Activated CD4-positive, alpha-beta T cell treated with anti-CD3 and anti-CD28 coated beads, Interleukin-10, Interleukin-2, amounts not matched to agents 100 ng/mL and 50 ng/mL, durations not matched to agents 16 hours and 8 hours (primary cell): ENCODE data around the gene STEAP4.
A peak's percentile ranks its signal among the peaks of the same experiment; 100 is the strongest.
"Not testable (repeated sequence)": the region's sequence is repeated elsewhere in the genome, so short reads cannot be mapped to it uniquely, and the experiment has no call there.

Experiments
- DNase-seq: peaks from one replicate; pipeline ENCODE4 v3.0.0-alpha.2; 2020

STEAP4 gene

GRCh38 chr7:88267421-88267820 is 39.3 kb downstream of the STEAP4 start:
- no peak for DNase-seq

GRCh38 chr7:88264987-88265386 is 41.7 kb downstream of the STEAP4 start:
- not testable (repeated sequence) for DNase-seq

- no peak for DNase-seq
These were observed 44.1 kb downstream of the STEAP4 start for GRCh38 chr7:88262562-88262961.

GRCh38 chr7:88260719-88261118 is 46.0 kb downstream of the STEAP4 start:
- DNase-seq, result no peak

GRCh38 chr7:88259656-88260380 is 46.9 kb downstream of the STEAP4 start:
- DNase-seq, result no peak

- not testable (repeated sequence) for DNase-seq
These were observed 48.4 kb downstream of the STEAP4 start for GRCh38 chr7:88258296-88258695.

GRCh38 chr7:88256906-88257305 is 49.8 kb downstream of the STEAP4 start:
- no peak for DNase-seq

- no peak for DNase-seq
These were observed 51.8 kb downstream of the STEAP4 start for GRCh38 chr7:88254721-88255424.

- no peak for DNase-seq
These were observed 53.1 kb downstream of the STEAP4 start for GRCh38 chr7:88253640-88254039.

- no peak for DNase-seq
These were observed 62.4 kb downstream of the STEAP4 start for GRCh38 chr7:88244258-88244657.

- peak; percentile 9 for DNase-seq
These were observed 63.3 kb downstream of the STEAP4 start for GRCh38 chr7:88243345-88243909.

- DNase-seq, result no peak
These were observed 66.8 kb downstream of the STEAP4 start for GRCh38 chr7:88239852-88240251.

- DNase-seq, result no peak
These were observed 72.9 kb downstream of the STEAP4 start for GRCh38 chr7:88233828-88234227.

- DNase-seq, result no peak
These were observed 76.0 kb downstream of the STEAP4 start for GRCh38 chr7:88230646-88231045.

GRCh38 chr7:88229302-88229995 is 77.2 kb downstream of the STEAP4 start:
- no peak for DNase-seq

GRCh38 chr7:88226886-88227516 is 79.7 kb downstream of the STEAP4 start:
- no peak for DNase-seq

- DNase-seq, result no peak
These were observed 80.5 kb downstream of the STEAP4 start for GRCh38 chr7:88226201-88226600.

- no peak for DNase-seq
These were observed 82.0 kb downstream of the STEAP4 start for GRCh38 chr7:88224601-88225275.

GRCh38 chr7:88223265-88223664 is 83.4 kb downstream of the STEAP4 start:
- DNase-seq, result no peak
